Vagina (tissue), 2 donors: Measurements from ENCODE around the gene OR11L1. TPM values are rescaled to one million over a fixed set of nuclear protein-coding genes. Genes with fewer than 3 reads are reported as not detected.

Experiments
- DNase-seq, 2 donors: peaks; one replicate each; pipeline ENCODE4 v3.0.0-alpha.2; 2017; ENCODE audit errors: extremely low spot score in 2 of 2
- H3K27ac ChIP-seq: fragments of 200-600 bp; sonication (generic); one replicate; pipeline ENCODE4 v1.5.1; 2019
- H3K27me3 ChIP-seq: fragments of 200-600 bp; sonication (generic); one replicate; pipeline ENCODE4 v1.5.1; 2019
- H3K36me3 ChIP-seq, 2 donors: fragments of 200-600 bp; sonication (generic); one replicate each; pipeline ENCODE4 v1.5.1; 2017 to 2019
- H3K4me1 ChIP-seq: fragments of 200-600 bp; sonication (generic); one replicate; pipeline ENCODE4 v1.5.1; 2019
- H3K4me3 ChIP-seq, 2 donors: fragments of 200-600 bp; sonication (generic); 1 replicate in 1 of 2; 2 replicates in 1 of 2; pipeline ENCODE4 v1.5.1; 2016 to 2019
- H3K9me3 ChIP-seq: fragments of 200-600 bp; sonication (generic); one replicate; pipeline ENCODE4 v1.5.1; 2019
- CTCF ChIP-seq, 3 experiments: fragments of 450-650 bp in 2 of 3; fragments of 200-600 bp in 1 of 3; sonication (generic) in 1 of 3; IDR thresholded peaks; one replicate each; pipeline ENCODE4 v1.5.1; 2017 to 2019; ENCODE audit warnings: antibody characterized with exemption in 3 of 3, mild to moderate bottlenecking in 2 of 3, moderate library complexity in 2 of 3
- POLR2A ChIP-seq, 2 donors: fragments of 450-650 bp; IDR thresholded peaks; one replicate each; pipeline ENCODE4 v1.6.1; 2017; ENCODE audit warnings: antibody characterized with exemption in 2 of 2, mild to moderate bottlenecking in 2 of 2, moderate library complexity in 2 of 2
- POLR2AphosphoS5 ChIP-seq, 2 donors: sonication (generic); formaldehyde crosslinking; IDR thresholded peaks; one replicate each; pipeline ENCODE4 v1.9.0; 2017; ENCODE audit warnings: antibody characterized with exemption in 2 of 2, mild to moderate bottlenecking in 2 of 2, low read depth in 1 of 2; ENCODE audit not compliant: insufficient read depth in 1 of 2
- intact Hi-C: fragments of 100-400 bp; cut with DNase I; formaldehyde crosslinking; loops from one replicate; pipeline ENCODE4 v1.15.1; 2023
- total RNA-seq: library from RNA; depleted of rRNA; stranded (reverse); fragments of >200 nt; gene quantifications from one replicate; pipeline ENCODE4 v1.2.3, GENCODE V29; 2016

The OR11L1 gene
- not detected for total RNA-seq

GRCh38 chr1:247841796-247842195 lies at the start of gene OR11L1:
Gene OR11L1 (minus strand): TSS chr1:247841896. CDS start chr1:247841896, 0 bp downstream.
- Histone ChIP-seq H3K9me3 (no peaks in the 10 kb centered on the region), H3K36me3 (no peaks in the 10 kb centered on the region), H3K27ac (no peak within 1 kb of the TSS), H3K27me3 (no peaks in the 10 kb centered on the region), H3K4me3 (no peak within 1 kb of the TSS), H3K4me1 (no peaks in the 10 kb centered on the region)
- DNase-seq: no peak
- intact Hi-C loops: no loop called here
- no peak for TF ChIP-seq POLR2A (IDR thresholded peaks at IDR 0.05)
- no peak for TF ChIP-seq POLR2AphosphoS5 (IDR thresholded peaks at IDR 0.05; ENCODE audit: insufficient read depth in 1 of 2, low read depth in 1 of 2)
- no peak for TF ChIP-seq CTCF (IDR thresholded peaks at IDR 0.05)

GRCh38 chr1:247884797-247885413 lies 43.2 kb upstream of the OR11L1 start:
- intact Hi-C loops: no loop called here

GRCh38 chr1:247883346-247883745 lies 41.6 kb upstream of the OR11L1 start:
- Histone ChIP-seq H3K4me1 (no peaks in the 10 kb centered on the region), H3K27ac (no peak overlapping the region), H3K4me3 (no peak overlapping the region), H3K36me3 (no peaks in the 10 kb centered on the region), H3K27me3 (no peaks in the 10 kb centered on the region), H3K9me3 (no peaks in the 10 kb centered on the region)
- no peak for TF ChIP-seq CTCF (IDR thresholded peaks at IDR 0.05)
- TF ChIP-seq POLR2AphosphoS5 (IDR thresholded peaks at IDR 0.05; ENCODE audit: insufficient read depth in 1 of 2, low read depth in 1 of 2): no peak
- TF ChIP-seq POLR2A (IDR thresholded peaks at IDR 0.05): no peak
- DNase-seq: no peak
- intact Hi-C loops: no loop called here

More at GRCh38 chr1:247884797-247885413, 43.2 kb upstream of the OR11L1 start:
- Histone ChIP-seq H3K36me3 (no peaks in the 10 kb centered on the region), H3K4me3 (no peak overlapping the region), H3K4me1 (no peaks in the 10 kb centered on the region), H3K27me3 (no peaks in the 10 kb centered on the region), H3K9me3 (no peaks in the 10 kb centered on the region), H3K27ac (no peak overlapping the region)
- no peak for TF ChIP-seq POLR2AphosphoS5 (IDR thresholded peaks at IDR 0.05; ENCODE audit: insufficient read depth in 1 of 2, low read depth in 1 of 2)
- no peak for DNase-seq

- H3K9me3 ChIP-seq: no peaks in the 10 kb centered on the region
- no peak for DNase-seq
- H3K4me1 ChIP-seq: no peaks in the 10 kb centered on the region
- intact Hi-C loops: no loop called here
- H3K36me3 ChIP-seq: no peaks in the 10 kb centered on the region
- no peak for TF ChIP-seq POLR2A (IDR thresholded peaks at IDR 0.05)
- TF ChIP-seq POLR2AphosphoS5 (IDR thresholded peaks at IDR 0.05; ENCODE audit: insufficient read depth in 1 of 2, low read depth in 1 of 2): no peak
- no peak for TF ChIP-seq CTCF (IDR thresholded peaks at IDR 0.05)
- H3K27me3 ChIP-seq: no peaks in the 10 kb centered on the region
- H3K4me3 ChIP-seq: no peak overlapping the region
- no peak overlapping the region for H3K27ac ChIP-seq
Measured at GRCh38 chr1:247865416-247865815, 23.7 kb upstream of the OR11L1 start.

- no peak for TF ChIP-seq POLR2AphosphoS5 (IDR thresholded peaks at IDR 0.05; ENCODE audit: insufficient read depth in 1 of 2, low read depth in 1 of 2)
- no peak for TF ChIP-seq CTCF (IDR thresholded peaks at IDR 0.05)
- no peak for TF ChIP-seq POLR2A (IDR thresholded peaks at IDR 0.05)
- Histone ChIP-seq H3K27me3 (no peaks in the 10 kb centered on the region), H3K27ac (no peak overlapping the region), H3K4me1 (no peaks in the 10 kb centered on the region), H3K4me3 (no peak overlapping the region), H3K36me3 (no peaks in the 10 kb centered on the region), H3K9me3 (no peaks in the 10 kb centered on the region)
- no peak for DNase-seq
- intact Hi-C loops: no loop called here
Measured at GRCh38 chr1:247864644-247865043, 22.9 kb upstream of the OR11L1 start.
